Loucy (cell line): ENCODE results near the gene UBAC2.
A peak's percentile ranks its signal among the peaks of the same experiment; 100 is the strongest.
"Not testable (repeated sequence)": the region's sequence is repeated elsewhere in the genome, so short reads cannot be mapped to it uniquely, and the experiment has no call there.

Source experiments
- H2AFZ ChIP-seq: fragments of 200-600 bp; sonication (generic); 2 replicates; pipeline ENCODE4 v1.6.0; 2016; ENCODE audit warnings: antibody characterized with exemption, mild to moderate bottlenecking, low read length, moderate library complexity
- H3F3A ChIP-seq: fragments of 200-600 bp; 2 replicates; pipeline ENCODE4 v1.6.0; 2016; ENCODE audit warnings: antibody characterized with exemption, low read depth, mild to moderate bottlenecking
- H3K27me3 ChIP-seq: fragments of 200-600 bp; sonication (generic); 2 replicates; pipeline ENCODE4 v1.6.1; 2014; ENCODE audit warnings: low read length, mild to moderate bottlenecking; ENCODE audit not compliant: insufficient read depth, poor library complexity, severe bottlenecking
- H3K36me3 ChIP-seq: fragments of 200-600 bp; sonication (generic); 2 replicates; pipeline ENCODE4 v1.6.1; 2016; ENCODE audit warnings: low read length; ENCODE audit not compliant: insufficient read depth
- H3K4me1 ChIP-seq: fragments of 200-600 bp; sonication (generic); 2 replicates; pipeline ENCODE4 v1.5.1; 2014; ENCODE audit warnings: low read length, mild to moderate bottlenecking; ENCODE audit not compliant: insufficient read depth, poor library complexity, severe bottlenecking
- H3K4me2 ChIP-seq: fragments of 200-600 bp; sonication (generic); 2 replicates; pipeline ENCODE4 v1.6.0; 2014; ENCODE audit warnings: antibody characterized with exemption, low read length, low read depth, mild to moderate bottlenecking; ENCODE audit not compliant: poor library complexity, severe bottlenecking
- H3K4me3 ChIP-seq: fragments of 200-600 bp; sonication (generic); 2 replicates; pipeline ENCODE4 v1.5.1; 2014; ENCODE audit warnings: low read length, mild to moderate bottlenecking, mixed read lengths; ENCODE audit not compliant: poor library complexity, severe bottlenecking
- H3K79me2 ChIP-seq: fragments of 200-600 bp; sonication (generic); 2 replicates; pipeline ENCODE4 v1.6.1; 2014; ENCODE audit warnings: low read length; ENCODE audit not compliant: insufficient read depth
- H3K9ac ChIP-seq: fragments of 200-600 bp; sonication (generic); 2 replicates; pipeline ENCODE4 v1.6.0; 2014; ENCODE audit warnings: mild to moderate bottlenecking, low read depth, low read length, moderate library complexity; ENCODE audit not compliant: poor library complexity, severe bottlenecking
- H3K9me2 ChIP-seq: fragments of 200-600 bp; sonication (generic); replicated peaks from 2 replicates; pipeline ENCODE4 v1.6.1; 2016; ENCODE audit warnings: low read depth, low read length, mixed read lengths
- H3K9me3 ChIP-seq: fragments of 200-600 bp; sonication (generic); 2 replicates; pipeline ENCODE4 v1.6.1; 2014; ENCODE audit warnings: mild to moderate bottlenecking, antibody characterized with exemption, low read length, low read depth; ENCODE audit not compliant: insufficient read depth
- H4K20me1 ChIP-seq: fragments of 200-600 bp; sonication (generic); 2 replicates; pipeline ENCODE4 v1.6.0; 2014; ENCODE audit warnings: antibody characterized with exemption, low read length, mild to moderate bottlenecking; ENCODE audit not compliant: insufficient read depth, poor library complexity, severe bottlenecking
- CTCF ChIP-seq: fragments of 200-600 bp; sonication (generic); conservative IDR thresholded peaks from 2 replicates; pipeline ENCODE4 v1.5.1; 2014; ENCODE audit warnings: mild to moderate bottlenecking, antibody characterized with exemption, low read length
- EZH2phosphoT487 ChIP-seq: fragments of 200-600 bp; IDR thresholded peaks from 2 replicates; pipeline ENCODE4 v1.6.1; 2018; ENCODE audit warnings: antibody characterized with exemption, mild to moderate bottlenecking, moderate library complexity, borderline replicate concordance

Gene UBAC2

GRCh38 chr13:99227909-99228688 is 27.4 kb downstream of the UBAC2 start:
- Histone ChIP-seq H2AFZ (no peak overlapping the region), H3K4me1 (peaks cover 83% of the 10 kb centered on the region), H3K79me2 (peaks cover 91% of the 10 kb centered on the region), H3K9me3 (no peaks in the 10 kb centered on the region; the same call in 1 of the 2 replicates), H3K36me3 (peaks cover 4% of the 10 kb centered on the region; the same call in 1 of the 2 replicates), H4K20me1 (no peaks in the 10 kb centered on the region), H3K27me3 (no peaks in the 10 kb centered on the region), H3F3A (peaks cover 11% of the 10 kb centered on the region), H3K4me3 (peak overlapping the region; percentile 71), H3K9me2 (no peaks in the 10 kb centered on the region), H3K4me2 (peak overlapping the region; percentile 79), H3K9ac (peak overlapping the region; percentile 80)
- TF ChIP-seq CTCF = no peak
- TF ChIP-seq EZH2phosphoT487 = no peak

DNA sequence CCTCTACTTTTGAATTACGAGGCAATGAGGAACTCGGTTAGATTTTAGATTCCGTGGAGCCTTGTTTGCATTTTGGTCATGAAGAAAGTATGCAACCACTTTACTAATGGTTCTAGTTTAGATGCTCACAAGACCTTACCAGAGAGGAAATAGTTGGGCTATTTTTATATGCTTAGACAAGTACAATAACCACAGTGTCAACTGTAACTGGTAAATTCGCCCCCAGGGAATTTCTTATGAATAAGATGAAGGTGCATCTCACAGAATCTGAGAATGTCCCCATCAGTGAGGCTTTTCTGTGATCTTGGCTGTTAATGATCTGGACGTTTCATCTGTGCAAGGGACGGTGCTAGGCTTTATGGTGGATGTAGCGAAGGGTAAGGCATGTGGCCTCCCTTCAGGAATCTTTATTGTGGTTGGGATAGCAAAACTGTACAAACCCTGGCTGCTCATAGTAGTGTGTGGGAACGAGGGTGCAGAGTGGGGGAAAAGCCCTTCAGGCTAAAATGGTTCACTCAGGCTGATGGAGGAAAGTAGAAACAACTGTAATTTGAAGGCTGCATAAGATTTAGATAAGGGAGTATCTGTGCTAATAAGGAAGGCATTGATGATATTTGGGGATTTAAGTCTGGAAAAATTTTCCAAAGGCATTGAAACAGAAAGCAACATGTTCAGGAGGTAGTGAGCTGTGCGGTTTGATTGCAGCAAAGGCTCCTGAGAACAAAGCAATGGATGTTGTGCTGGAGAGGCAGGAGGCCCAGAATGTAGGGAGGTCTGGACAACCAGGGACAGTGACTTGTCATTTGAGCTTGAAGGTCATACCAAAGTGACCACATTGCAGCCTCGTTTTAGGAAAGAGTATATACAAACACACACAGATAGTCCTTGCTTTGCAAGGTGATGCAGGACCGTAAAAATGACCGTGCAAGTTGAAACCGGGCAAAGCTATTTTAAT is 28.4 kb downstream of the UBAC2 start:
- no peaks in the 10 kb centered on the region for H4K20me1 ChIP-seq
- peaks cover 11% of the 10 kb centered on the region for H3F3A ChIP-seq
- peaks cover 91% of the 10 kb centered on the region for H3K79me2 ChIP-seq
- H3K36me3 ChIP-seq = peaks cover 4% of the 10 kb centered on the region; the same call in 1 of the 2 replicates
- no peaks in the 10 kb centered on the region for H3K9me3 ChIP-seq
- H3K27me3 ChIP-seq = no peaks in the 10 kb centered on the region
- no peaks in the 10 kb centered on the region for H3K9me2 ChIP-seq
- peaks cover 74% of the 10 kb centered on the region for H3K4me1 ChIP-seq
- TF ChIP-seq EZH2phosphoT487 = no peak; the same call in 1 of the 2 replicates
- no peak for TF ChIP-seq CTCF
- H2AFZ ChIP-seq = no peak overlapping the region
- H3K9ac ChIP-seq = peak overlapping the region; percentile 80
- H3K4me3 ChIP-seq = peak overlapping the region; percentile 71
- peak overlapping the region; percentile 79 for H3K4me2 ChIP-seq

DNA sequence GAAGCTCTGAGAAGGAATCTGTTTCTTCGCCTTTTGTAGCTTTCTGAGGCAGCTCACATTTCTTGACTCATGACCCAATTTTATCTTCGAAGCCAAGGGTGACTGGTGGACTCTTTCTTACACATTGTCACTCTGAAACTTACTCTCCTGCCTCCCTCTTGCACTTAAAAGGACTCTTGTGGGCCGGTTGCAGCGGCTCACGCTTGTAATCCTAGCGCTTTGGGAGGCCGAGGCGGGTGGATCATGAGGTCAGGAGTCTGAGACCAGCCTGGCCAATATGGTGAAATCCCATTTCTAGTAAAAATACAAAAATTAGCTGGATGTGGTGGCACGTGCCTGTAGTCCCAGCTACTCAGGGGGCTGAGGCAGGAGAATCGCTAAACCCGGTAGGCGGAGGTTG is 29.9 kb downstream of the UBAC2 start:
- H3K9me2 ChIP-seq, H2AFZ ChIP-seq, H3K9me3 ChIP-seq, H3K27me3 ChIP-seq, H4K20me1 ChIP-seq, H3K4me3 ChIP-seq, H3K36me3 ChIP-seq, H3K4me2 ChIP-seq: not testable (repeated sequence)
- H3F3A ChIP-seq = peaks cover 11% of the 10 kb centered on the region
- H3K79me2 ChIP-seq = peaks cover 91% of the 10 kb centered on the region
- peak overlapping the region; percentile 13 for H3K9ac ChIP-seq
- H3K4me1 ChIP-seq = peaks cover 61% of the 10 kb centered on the region
